ENCODE results near the gene IL18R1. TPM values are rescaled to one million over a fixed set of nuclear protein-coding genes. Genes with fewer than 3 reads are reported as not detected.

The IL18R1 gene
- polyA plus RNA-seq, 2 of the 4 experiments (the other 2 are of a cell fraction) = 0.87 to 2.6 TPM

GRCh38 chr2:102355526-102356380, at the start of gene IL18R1 (continued):
- TF ChIP-seq, protein P1, sequence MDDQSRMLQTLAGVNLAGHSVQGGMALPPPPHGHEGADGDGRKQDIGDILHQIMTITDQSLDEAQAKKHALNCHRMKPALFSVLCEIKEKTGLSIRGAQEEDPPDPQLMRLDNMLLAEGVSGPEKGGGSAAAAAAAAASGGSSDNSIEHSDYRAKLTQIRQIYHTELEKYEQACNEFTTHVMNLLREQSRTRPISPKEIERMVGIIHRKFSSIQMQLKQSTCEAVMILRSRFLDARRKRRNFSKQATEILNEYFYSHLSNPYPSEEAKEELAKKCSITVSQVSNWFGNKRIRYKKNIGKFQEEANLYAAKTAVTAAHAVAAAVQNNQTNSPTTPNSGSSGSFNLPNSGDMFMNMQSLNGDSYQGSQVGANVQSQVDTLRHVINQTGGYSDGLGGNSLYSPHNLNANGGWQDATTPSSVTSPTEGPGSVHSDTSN (IDR thresholded peaks at IDR 0.05) = no peak
- TF ChIP-seq CBX2 (IDR thresholded peaks at IDR 0.05; ENCODE audit: borderline replicate concordance, low read depth) = no peak
- no peak for TF ChIP-seq MYC (IDR thresholded peaks at IDR 0.05; ENCODE audit: borderline replicate concordance, low read length)
- TF ChIP-seq MAFK (IDR thresholded peaks at IDR 0.05; ENCODE audit: partially characterized antibody) = no peak
- TF ChIP-seq MAX (IDR thresholded peaks at IDR 0.05) = peak; percentile 57
- TF ChIP-seq HDAC2 (IDR thresholded peaks at IDR 0.05) = no peak
- TF ChIP-seq POLR2AphosphoS2 (conservative IDR thresholded peaks at IDR 0.05; ENCODE audit: low read length) = no peak
- TF ChIP-seq RAD21 (conservative IDR thresholded peaks at IDR 0.05 in 1 of 2, IDR thresholded peaks at IDR 0.05 in 1 of 2) = peak; percentile 76 to 90
- TF ChIP-seq, protein P2, sequence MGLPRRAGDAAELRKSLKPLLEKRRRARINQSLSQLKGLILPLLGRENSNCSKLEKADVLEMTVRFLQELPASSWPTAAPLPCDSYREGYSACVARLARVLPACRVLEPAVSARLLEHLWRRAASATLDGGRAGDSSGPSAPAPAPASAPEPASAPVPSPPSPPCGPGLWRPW (IDR thresholded peaks at IDR 0.05) = no peak
- no peak for TF ChIP-seq RNF2 (IDR thresholded peaks at IDR 0.05; ENCODE audit: borderline replicate concordance, low read depth)
- no peak for TF ChIP-seq FOXS1 (CRISPR knock-in tag; IDR thresholded peaks at IDR 0.05)
- no peak for TF ChIP-seq BHLHE40 (IDR thresholded peaks at IDR 0.05; ENCODE audit: low read depth, low read length)
- TF ChIP-seq KDM1A (IDR thresholded peaks at IDR 0.05; ENCODE audit: low read depth) = no peak
- TF ChIP-seq FOSB (CRISPR knock-in tag; IDR thresholded peaks at IDR 0.05) = no peak
- TF ChIP-seq CHD4 (IDR thresholded peaks at IDR 0.05; ENCODE audit: borderline replicate concordance) = no peak
- TF ChIP-seq CHD2 (IDR thresholded peaks at IDR 0.05; ENCODE audit: low read length, partially characterized antibody) = no peak
- no peak for TF ChIP-seq RCOR1 (IDR thresholded peaks at IDR 0.05; ENCODE audit: low read depth, low read length)
- TF ChIP-seq, protein P3, sequence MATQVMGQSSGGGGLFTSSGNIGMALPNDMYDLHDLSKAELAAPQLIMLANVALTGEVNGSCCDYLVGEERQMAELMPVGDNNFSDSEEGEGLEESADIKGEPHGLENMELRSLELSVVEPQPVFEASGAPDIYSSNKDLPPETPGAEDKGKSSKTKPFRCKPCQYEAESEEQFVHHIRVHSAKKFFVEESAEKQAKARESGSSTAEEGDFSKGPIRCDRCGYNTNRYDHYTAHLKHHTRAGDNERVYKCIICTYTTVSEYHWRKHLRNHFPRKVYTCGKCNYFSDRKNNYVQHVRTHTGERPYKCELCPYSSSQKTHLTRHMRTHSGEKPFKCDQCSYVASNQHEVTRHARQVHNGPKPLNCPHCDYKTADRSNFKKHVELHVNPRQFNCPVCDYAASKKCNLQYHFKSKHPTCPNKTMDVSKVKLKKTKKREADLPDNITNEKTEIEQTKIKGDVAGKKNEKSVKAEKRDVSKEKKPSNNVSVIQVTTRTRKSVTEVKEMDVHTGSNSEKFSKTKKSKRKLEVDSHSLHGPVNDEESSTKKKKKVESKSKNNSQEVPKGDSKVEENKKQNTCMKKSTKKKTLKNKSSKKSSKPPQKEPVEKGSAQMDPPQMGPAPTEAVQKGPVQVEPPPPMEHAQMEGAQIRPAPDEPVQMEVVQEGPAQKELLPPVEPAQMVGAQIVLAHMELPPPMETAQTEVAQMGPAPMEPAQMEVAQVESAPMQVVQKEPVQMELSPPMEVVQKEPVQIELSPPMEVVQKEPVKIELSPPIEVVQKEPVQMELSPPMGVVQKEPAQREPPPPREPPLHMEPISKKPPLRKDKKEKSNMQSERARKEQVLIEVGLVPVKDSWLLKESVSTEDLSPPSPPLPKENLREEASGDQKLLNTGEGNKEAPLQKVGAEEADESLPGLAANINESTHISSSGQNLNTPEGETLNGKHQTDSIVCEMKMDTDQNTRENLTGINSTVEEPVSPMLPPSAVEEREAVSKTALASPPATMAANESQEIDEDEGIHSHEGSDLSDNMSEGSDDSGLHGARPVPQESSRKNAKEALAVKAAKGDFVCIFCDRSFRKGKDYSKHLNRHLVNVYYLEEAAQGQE (IDR thresholded peaks at IDR 0.05) = no peak
- TF ChIP-seq RFX5 (IDR thresholded peaks at IDR 0.05) = 0 out of 2 replicates have a peak, but pooled peaks have one; percentile 23

DNA sequence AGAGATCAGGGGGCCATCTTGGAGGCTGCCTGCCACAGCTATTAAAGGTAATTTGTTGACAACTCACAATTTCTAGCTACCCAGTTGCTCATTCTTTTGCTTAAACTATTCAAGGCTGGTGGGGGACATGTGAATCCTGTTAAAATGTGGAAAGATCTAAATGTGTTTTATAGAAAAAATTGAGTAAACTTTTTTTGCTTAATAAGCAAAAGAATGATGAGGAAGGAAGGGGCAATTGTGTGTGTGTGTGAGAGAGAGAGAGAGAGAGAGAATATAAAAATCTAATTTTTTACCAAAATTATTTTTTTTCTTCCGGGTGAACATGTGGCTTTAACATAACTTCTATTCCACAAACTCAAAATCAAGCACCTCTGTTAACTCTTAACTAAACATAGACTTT, 49.5 kb upstream of the IL18R1 start:
- no peak for TF ChIP-seq SMC3 (IDR thresholded peaks at IDR 0.05)
- TF ChIP-seq CEBPB (IDR thresholded peaks at IDR 0.05) = no peak
- TF ChIP-seq TP53 (CRISPR knock-in tag; IDR thresholded peaks at IDR 0.05) = no peak
- peak; percentile 45 for TF ChIP-seq MAFK (IDR thresholded peaks at IDR 0.05; ENCODE audit: partially characterized antibody)
- ChIA-PET CTCF (interaction anchor here (0.5 to 1.5 kb wide), 2 partner anchors 66 to 134 kb away, joined by 3 read pairs; no protein-coding TSS in a partner anchor), POLR2A (no interaction called here)
- H3K9me3 ChIP-seq = no peaks in the 10 kb centered on the region
- H3K27ac ChIP-seq = no peak overlapping the region
- no peak overlapping the region for H3K4me2 ChIP-seq
- FAIRE-seq = no peak
- H3K4me3 ChIP-seq = no peak overlapping the region
- DNase-seq (ENCODE audit: low read depth in 1 of 2, low spot score in 1 of 2) = no peak
- WGBS (ENCODE audit: missing lambda C conversion rate) = 6% methylated on average over 1 of the region's 1 CpG
- no peak for ATAC-seq
- no peaks in the 10 kb centered on the region for H3K4me1 ChIP-seq
